AG09309 (cell line): Measurements from ENCODE around the gene TMEM54.

Experiments
- DNase-seq: peaks from one replicate; pipeline ENCODE4 v3.0.0-alpha.2; 2010; ENCODE audit warnings: low read depth
- H3K4me3 ChIP-seq: 2 replicates; pipeline ENCODE4 v1.5.1; 2011; ENCODE audit warnings: mild to moderate bottlenecking, low read depth, low read length, moderate library complexity; ENCODE audit not compliant: control insufficient read depth
- CTCF ChIP-seq: IDR thresholded peaks from 2 replicates; pipeline ENCODE4 v1.5.1; 2011; ENCODE audit warnings: mild to moderate bottlenecking, low read depth, low read length, inconsistent platforms; ENCODE audit not compliant: insufficient read depth, control insufficient read depth; ENCODE audit errors: missing control alignments

The TMEM54 gene

GRCh38 chr1:32876341-32877210 lies 24.6 kb downstream of the TMEM54 start:
- peak; percentile 94 for TF ChIP-seq CTCF
- no peak for DNase-seq
- H3K4me3 ChIP-seq = no peak overlapping the region

GRCh38 chr1:32874860-32875752 lies 26.1 kb downstream of the TMEM54 start:
- no peak for DNase-seq
- H3K4me3 ChIP-seq = no peak overlapping the region
- peak; percentile 2 for TF ChIP-seq CTCF

- no peak for TF ChIP-seq CTCF
- DNase-seq = no peak
- H3K4me3 ChIP-seq = no peak overlapping the region
Observed at GRCh38 chr1:32873484-32873883, 27.7 kb downstream of the TMEM54 start.

- no peak for DNase-seq
- H3K4me3 ChIP-seq = no peak overlapping the region
- TF ChIP-seq CTCF = no peak
Observed at GRCh38 chr1:32872192-32872460, 29.1 kb downstream of the TMEM54 start.

- peak overlapping the region; percentile 17; the same call in 1 of the 2 replicates for H3K4me3 ChIP-seq
- no peak for TF ChIP-seq CTCF
- no peak for DNase-seq
Observed at GRCh38 chr1:32871364-32872191, 29.6 kb downstream of the TMEM54 start.

GRCh38 chr1:32870615-32871363 lies 30.4 kb downstream of the TMEM54 start, which contains the start of gene FNDC5:
FNDC5 (minus strand) TSS chr1:32870912.
- TF ChIP-seq CTCF = no peak
- peak within 1 kb of the TSS; percentile 17 for H3K4me3 ChIP-seq
- DNase-seq = no peak
